HFF-Myc (cell line): ENCODE measurements around the gene METAP1D.

ENCODE experiments used
- DNase-seq: peaks from one replicate; pipeline ENCODE4 v3.0.0-alpha.2; 2011; ENCODE audit warnings: low read depth; ENCODE audit errors: extremely low read depth
- H3K4me3 ChIP-seq: replicated peaks from 2 replicates; pipeline ENCODE4 v1.5.1; 2011; ENCODE audit warnings: low read depth, mild to moderate bottlenecking, control low read depth, low read length
- CTCF ChIP-seq: IDR thresholded peaks from 2 replicates; pipeline ENCODE4 v1.5.1; 2012; ENCODE audit warnings: mild to moderate bottlenecking, low read depth, low read length, control low read depth; ENCODE audit errors: missing control alignments

The METAP1D gene

GRCh38 chr2:172086241-172087206, 86.8 kb downstream of the METAP1D start:
- H3K4me3 ChIP-seq, result peak overlapping the region; percentile 63
- TF ChIP-seq CTCF, result no peak
- DNase-seq, result no peak

- H3K4me3 ChIP-seq, result peak overlapping the region; percentile 63
- TF ChIP-seq CTCF, result no peak
- DNase-seq, result no peak
These were observed 87.5 kb downstream of the METAP1D start for GRCh38 chr2:172087207-172087779.

- peak overlapping the region; percentile 63 for H3K4me3 ChIP-seq
- no peak for TF ChIP-seq CTCF
- DNase-seq, result no peak
These were observed 88.1 kb downstream of the METAP1D start for GRCh38 chr2:172087780-172088244.

- DNase-seq, result no peak
- no peak for TF ChIP-seq CTCF
These were observed 88.7 kb downstream of the METAP1D start for GRCh38 chr2:172088245-172089004.

GRCh38 chr2:172089005-172089504, 89.3 kb downstream of the METAP1D start:
- no peak overlapping the region for H3K4me3 ChIP-seq
- no peak for DNase-seq
- no peak for TF ChIP-seq CTCF

More at GRCh38 chr2:172088245-172089004, 88.7 kb downstream of the METAP1D start:
- H3K4me3 ChIP-seq, result no peak overlapping the region

- DNase-seq, result no peak
- no peak for TF ChIP-seq CTCF
- H3K4me3 ChIP-seq, result no peak overlapping the region
These were observed 89.9 kb downstream of the METAP1D start for GRCh38 chr2:172089633-172090032.
